Progenitor cell of endocrine pancreas (in vitro differentiated cells): ENCODE measurements around the gene TMC7. TPM values are rescaled to one million over a fixed set of nuclear protein-coding genes. Genes with fewer than 3 reads are reported as not detected.

Experiments
- DNase-seq: peaks from one replicate; pipeline ENCODE4 v3.0.0; 2021; ENCODE audit warnings: low spot score; ENCODE audit not compliant: unreplicated experiment
- H3K27ac Mint-ChIP-seq: 2 replicates; pipeline ENCODE4 v1.8.0; 2021; ENCODE audit warnings: mild to moderate bottlenecking, moderate library complexity, mixed read lengths
- H3K27me3 Mint-ChIP-seq: 2 replicates; pipeline ENCODE4 v1.8.0; 2021; ENCODE audit warnings: mixed read lengths
- H3K36me3 Mint-ChIP-seq: 2 replicates; pipeline ENCODE4 v1.8.0; 2022; ENCODE audit warnings: mixed read lengths; ENCODE audit not compliant: insufficient read depth
- H3K4me1 Mint-ChIP-seq: 2 replicates; pipeline ENCODE4 v1.8.0; 2021; ENCODE audit warnings: low read depth, mixed read lengths
- H3K4me3 Mint-ChIP-seq: 2 replicates; pipeline ENCODE4 v1.8.0; 2021; ENCODE audit warnings: low read depth, mild to moderate bottlenecking, moderate library complexity, mixed read lengths
- H3K9me3 Mint-ChIP-seq: 2 replicates; pipeline ENCODE4 v1.8.0; 2021; ENCODE audit warnings: low read depth, mixed read lengths
- total RNA-seq: library from RNA; stranded (reverse); gene quantifications from 2 replicates; pipeline ENCODE4 v1.2.1, GENCODE V29; 2021
- TF ChIP-seq, protein P1 (sequence below): fragments of 200-600 bp; sonication (generic); IDR thresholded peaks from one replicate; pipeline ENCODE4 v1.5.0; 2021; ENCODE audit warnings: antibody characterized with exemption, mild to moderate bottlenecking; ENCODE audit not compliant: unreplicated experiment

Gene TMC7
- total RNA-seq, 1 donor from 2014 or later: 4.8 TPM

DNA sequence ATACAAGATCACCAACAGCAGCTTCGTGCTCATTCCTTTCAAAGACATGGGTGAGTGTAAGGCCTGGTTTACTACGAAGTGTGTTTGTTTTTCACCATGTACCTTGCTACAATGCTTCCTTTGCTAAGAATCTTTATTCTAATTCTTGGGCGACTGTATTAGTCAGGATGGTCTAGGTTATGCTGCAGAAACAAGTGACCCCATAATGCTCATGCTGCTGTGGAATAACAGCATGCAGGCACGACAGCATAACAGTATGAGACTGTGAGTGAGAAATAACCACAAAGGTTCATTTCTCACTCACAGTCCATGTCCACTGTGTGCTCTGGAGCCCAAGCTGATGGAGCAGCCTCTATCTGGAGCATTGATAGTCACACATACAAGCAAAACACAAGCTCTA is 38.0 kb downstream of the TMC7 start:
- Mint-ChIP-seq H3K27ac (no peak overlapping the region), H3K36me3 (peaks cover 11% of the 10 kb centered on the region), H3K27me3 (no peaks in the 10 kb centered on the region), H3K9me3 (no peaks in the 10 kb centered on the region), H3K4me1 (no peaks in the 10 kb centered on the region), H3K4me3 (no peak overlapping the region)
- no peak for DNase-seq
- TF ChIP-seq, protein P1, sequence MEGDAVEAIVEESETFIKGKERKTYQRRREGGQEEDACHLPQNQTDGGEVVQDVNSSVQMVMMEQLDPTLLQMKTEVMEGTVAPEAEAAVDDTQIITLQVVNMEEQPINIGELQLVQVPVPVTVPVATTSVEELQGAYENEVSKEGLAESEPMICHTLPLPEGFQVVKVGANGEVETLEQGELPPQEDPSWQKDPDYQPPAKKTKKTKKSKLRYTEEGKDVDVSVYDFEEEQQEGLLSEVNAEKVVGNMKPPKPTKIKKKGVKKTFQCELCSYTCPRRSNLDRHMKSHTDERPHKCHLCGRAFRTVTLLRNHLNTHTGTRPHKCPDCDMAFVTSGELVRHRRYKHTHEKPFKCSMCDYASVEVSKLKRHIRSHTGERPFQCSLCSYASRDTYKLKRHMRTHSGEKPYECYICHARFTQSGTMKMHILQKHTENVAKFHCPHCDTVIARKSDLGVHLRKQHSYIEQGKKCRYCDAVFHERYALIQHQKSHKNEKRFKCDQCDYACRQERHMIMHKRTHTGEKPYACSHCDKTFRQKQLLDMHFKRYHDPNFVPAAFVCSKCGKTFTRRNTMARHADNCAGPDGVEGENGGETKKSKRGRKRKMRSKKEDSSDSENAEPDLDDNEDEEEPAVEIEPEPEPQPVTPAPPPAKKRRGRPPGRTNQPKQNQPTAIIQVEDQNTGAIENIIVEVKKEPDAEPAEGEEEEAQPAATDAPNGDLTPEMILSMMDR: no peak

DNA sequence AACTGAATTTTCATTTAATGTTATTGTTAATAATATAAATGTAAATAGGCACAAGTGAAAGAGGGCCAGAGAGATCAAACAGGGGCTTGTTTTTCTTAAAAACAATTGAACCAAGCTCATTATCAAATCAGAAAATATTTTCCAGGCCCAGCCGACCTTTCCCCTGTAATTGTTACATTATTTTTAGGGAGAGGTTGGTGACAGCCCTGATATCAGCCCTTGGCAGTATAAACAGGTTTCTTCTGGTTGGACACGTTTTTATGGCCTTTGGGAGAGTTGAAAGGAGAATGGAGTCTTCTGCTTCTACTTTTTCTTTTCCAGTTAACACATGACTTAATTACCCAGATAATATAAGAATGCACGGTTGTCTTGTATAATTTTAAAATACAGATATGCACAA is 43.7 kb downstream of the TMC7 start:
- DNase-seq: no peak
- Mint-ChIP-seq H3K27me3 (no peaks in the 10 kb centered on the region), H3K4me3 (no peak overlapping the region), H3K4me1 (no peaks in the 10 kb centered on the region), H3K9me3 (no peaks in the 10 kb centered on the region), H3K27ac (no peak overlapping the region), H3K36me3 (peaks cover 4% of the 10 kb centered on the region)
- TF ChIP-seq, protein P1: no peak

DNA sequence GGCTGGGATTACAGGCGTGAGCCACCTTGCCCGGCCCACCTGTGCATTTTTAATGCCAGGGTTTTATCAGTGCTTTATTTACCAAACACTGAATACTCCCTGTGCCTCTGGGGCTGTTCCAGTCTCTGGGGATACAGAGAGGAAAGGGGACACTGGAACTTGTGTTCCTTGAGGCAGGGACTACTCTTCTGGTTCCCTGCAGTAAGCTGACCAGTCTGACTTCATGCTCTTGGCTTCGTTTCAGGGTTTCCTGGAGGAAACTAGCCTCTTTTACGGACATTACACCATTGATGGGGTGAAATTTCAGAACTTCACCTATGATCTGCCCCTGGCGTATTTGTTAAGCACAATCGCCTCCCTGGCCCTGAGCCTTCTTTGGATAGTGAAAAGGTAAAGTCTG is 46.2 kb downstream of the TMC7 start:
- Mint-ChIP-seq H3K4me1 (no peaks in the 10 kb centered on the region), H3K36me3 (peaks cover 7% of the 10 kb centered on the region), H3K4me3 (no peak overlapping the region), H3K27ac (no peak overlapping the region), H3K27me3 (no peaks in the 10 kb centered on the region), H3K9me3 (no peaks in the 10 kb centered on the region)
- TF ChIP-seq, protein P1: no peak
- no peak for DNase-seq

DNA sequence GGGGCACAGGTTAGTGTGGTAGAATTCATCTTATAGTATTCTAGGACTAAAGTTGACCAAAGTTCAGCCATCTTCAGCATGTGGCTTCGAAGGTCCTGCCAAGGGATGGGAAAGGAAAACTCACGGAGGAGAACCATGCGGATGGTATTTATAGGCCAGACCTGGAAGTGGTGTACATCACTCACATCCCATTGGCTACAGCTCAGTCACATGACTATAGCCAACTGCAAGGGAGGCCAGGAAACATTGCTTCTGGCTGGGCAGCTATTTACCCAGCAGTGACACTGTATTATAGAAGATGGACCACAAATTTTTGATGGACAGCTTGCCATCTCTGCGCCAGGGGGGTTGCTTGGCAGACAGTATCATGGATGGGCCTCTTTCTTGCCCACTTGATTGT is 48.0 kb downstream of the TMC7 start:
- TF ChIP-seq, protein P1: no peak

DNA sequence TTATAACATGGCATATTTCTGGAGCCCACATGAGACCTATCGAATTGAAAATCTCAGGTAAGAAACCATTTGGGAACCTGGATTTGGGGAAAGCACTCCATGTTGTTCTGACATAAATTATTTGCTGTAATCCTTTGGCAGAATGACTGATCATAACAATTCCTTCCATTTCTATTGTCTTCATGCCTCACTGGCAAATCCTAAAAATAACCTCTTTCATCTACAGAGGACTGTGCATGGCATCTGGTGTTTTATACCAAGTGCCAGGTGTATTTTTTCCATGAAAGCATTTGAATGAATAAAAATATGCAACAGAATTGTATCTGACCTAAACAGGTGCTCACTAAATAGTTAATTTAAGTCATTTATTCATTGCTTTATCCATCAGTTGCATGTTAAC is 50.0 kb downstream of the TMC7 start:
- Mint-ChIP-seq H3K27ac (no peak overlapping the region), H3K27me3 (no peaks in the 10 kb centered on the region), H3K36me3 (peaks cover 10% of the 10 kb centered on the region), H3K4me3 (no peak overlapping the region), H3K4me1 (no peaks in the 10 kb centered on the region), H3K9me3 (peaks cover 3% of the 10 kb centered on the region)
- DNase-seq: no peak
- TF ChIP-seq, protein P1: no peak

More for the DNA sequence above, 48.0 kb downstream of the TMC7 start:
- no peak overlapping the region for H3K4me3 Mint-ChIP-seq
- H3K36me3 Mint-ChIP-seq: peaks cover 10% of the 10 kb centered on the region
- H3K4me1 Mint-ChIP-seq: no peaks in the 10 kb centered on the region
- no peak for DNase-seq
- H3K27me3 Mint-ChIP-seq: no peaks in the 10 kb centered on the region
- no peak overlapping the region for H3K27ac Mint-ChIP-seq
- peaks cover 3% of the 10 kb centered on the region for H3K9me3 Mint-ChIP-seq
